PFSK-1 (cell line): ENCODE results near the gene LST1.

Source experiments
- FOXP2 ChIP-seq: optimal IDR thresholded peaks from 2 replicates; pipeline ENCODE3; 2011; ENCODE audit warnings: borderline replicate concordance, control low read depth, inconsistent platforms; ENCODE audit not compliant: insufficient read depth; ENCODE audit errors: extremely low read length, extremely low read depth
- POLR2AphosphoS5 ChIP-seq: IDR thresholded peaks from 2 replicates; pipeline ENCODE4 v1.6.1; 2012; ENCODE audit warnings: low read depth, mild to moderate bottlenecking, control low read depth, low read length, moderate library complexity
- SIN3A ChIP-seq: IDR thresholded peaks from 2 replicates; pipeline ENCODE4 v1.6.1; 2012; ENCODE audit warnings: mild to moderate bottlenecking, low read length, moderate library complexity, borderline replicate concordance; ENCODE audit not compliant: insufficient read depth
- TAF1 ChIP-seq: IDR thresholded peaks from 2 replicates; pipeline ENCODE4 v1.6.1; 2012; ENCODE audit warnings: low read length, control low read depth, borderline replicate concordance; ENCODE audit not compliant: insufficient read depth
- TF ChIP-seq, protein P1 (sequence below), 2 experiments: IDR thresholded peaks; 2 replicates each; pipeline versions ENCODE4 v1.6.1 to v1.8.0; 2011 to 2012; ENCODE audit warnings: low read depth in 2 of 2, low read length in 2 of 2, control low read depth in 1 of 2, inconsistent platforms in 1 of 2, mild to moderate bottlenecking in 1 of 2, moderate library complexity in 1 of 2; ENCODE audit not compliant: insufficient read depth in 1 of 2

The LST1 gene

DNA sequence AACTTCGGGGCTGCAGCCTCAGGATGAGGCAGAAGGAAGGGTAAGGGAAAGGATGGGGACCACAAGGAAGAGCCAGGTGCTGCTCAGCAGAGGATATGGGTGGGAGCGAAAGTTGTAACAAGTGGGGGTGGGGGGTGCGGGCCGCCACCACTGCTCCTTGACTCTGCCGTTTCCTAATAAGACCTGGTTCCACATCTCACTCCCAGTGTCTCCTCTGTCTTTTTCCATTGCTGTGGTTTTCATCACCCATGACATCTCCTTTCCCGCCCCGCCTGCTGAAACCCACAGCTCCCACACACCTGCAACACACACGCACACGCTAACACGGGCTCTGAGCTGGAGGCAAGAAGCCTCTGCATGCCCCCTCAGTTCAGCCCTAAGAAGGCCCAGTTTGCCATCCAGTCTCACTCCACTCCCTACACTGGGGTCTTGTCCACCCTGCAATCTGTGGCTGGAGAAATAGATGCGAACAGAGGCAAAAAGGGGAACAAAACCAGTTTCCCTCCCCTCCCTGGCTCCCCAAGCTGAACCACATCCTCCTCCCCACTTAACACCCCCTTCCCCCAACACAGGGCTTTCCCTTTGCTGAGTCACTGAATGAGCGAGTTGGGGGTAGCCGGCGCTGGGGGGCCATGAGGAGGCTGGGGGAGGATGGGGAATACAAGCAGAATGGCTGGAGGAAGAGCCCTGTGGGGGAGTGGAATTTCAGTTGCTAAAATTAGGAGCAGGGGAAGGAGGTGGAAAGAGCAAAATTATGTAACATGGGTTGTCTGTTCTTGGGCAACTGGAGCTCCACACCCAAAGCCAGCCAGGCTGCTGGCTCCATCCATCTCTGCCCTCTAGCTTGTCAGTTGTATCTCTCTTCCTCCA is 27.2 kb upstream of the LST1 start:
- no peak for TF ChIP-seq SIN3A
- TF ChIP-seq, protein P1, sequence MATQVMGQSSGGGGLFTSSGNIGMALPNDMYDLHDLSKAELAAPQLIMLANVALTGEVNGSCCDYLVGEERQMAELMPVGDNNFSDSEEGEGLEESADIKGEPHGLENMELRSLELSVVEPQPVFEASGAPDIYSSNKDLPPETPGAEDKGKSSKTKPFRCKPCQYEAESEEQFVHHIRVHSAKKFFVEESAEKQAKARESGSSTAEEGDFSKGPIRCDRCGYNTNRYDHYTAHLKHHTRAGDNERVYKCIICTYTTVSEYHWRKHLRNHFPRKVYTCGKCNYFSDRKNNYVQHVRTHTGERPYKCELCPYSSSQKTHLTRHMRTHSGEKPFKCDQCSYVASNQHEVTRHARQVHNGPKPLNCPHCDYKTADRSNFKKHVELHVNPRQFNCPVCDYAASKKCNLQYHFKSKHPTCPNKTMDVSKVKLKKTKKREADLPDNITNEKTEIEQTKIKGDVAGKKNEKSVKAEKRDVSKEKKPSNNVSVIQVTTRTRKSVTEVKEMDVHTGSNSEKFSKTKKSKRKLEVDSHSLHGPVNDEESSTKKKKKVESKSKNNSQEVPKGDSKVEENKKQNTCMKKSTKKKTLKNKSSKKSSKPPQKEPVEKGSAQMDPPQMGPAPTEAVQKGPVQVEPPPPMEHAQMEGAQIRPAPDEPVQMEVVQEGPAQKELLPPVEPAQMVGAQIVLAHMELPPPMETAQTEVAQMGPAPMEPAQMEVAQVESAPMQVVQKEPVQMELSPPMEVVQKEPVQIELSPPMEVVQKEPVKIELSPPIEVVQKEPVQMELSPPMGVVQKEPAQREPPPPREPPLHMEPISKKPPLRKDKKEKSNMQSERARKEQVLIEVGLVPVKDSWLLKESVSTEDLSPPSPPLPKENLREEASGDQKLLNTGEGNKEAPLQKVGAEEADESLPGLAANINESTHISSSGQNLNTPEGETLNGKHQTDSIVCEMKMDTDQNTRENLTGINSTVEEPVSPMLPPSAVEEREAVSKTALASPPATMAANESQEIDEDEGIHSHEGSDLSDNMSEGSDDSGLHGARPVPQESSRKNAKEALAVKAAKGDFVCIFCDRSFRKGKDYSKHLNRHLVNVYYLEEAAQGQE (IDR thresholded peaks at IDR 0.05; ENCODE audit: insufficient read depth in 1 of 2, low read depth in 2 of 2, low read length in 2 of 2), result no peak
- TF ChIP-seq POLR2AphosphoS5, result no peak
- no peak for TF ChIP-seq FOXP2
- TF ChIP-seq TAF1, result no peak

GRCh38 chr6:31559606-31559957 is 26.5 kb upstream of the LST1 start:
- no peak for TF ChIP-seq POLR2AphosphoS5
- TF ChIP-seq SIN3A, result no peak
- TF ChIP-seq FOXP2, result no peak
- no peak for TF ChIP-seq TAF1
- TF ChIP-seq, protein P1 (IDR thresholded peaks at IDR 0.05; ENCODE audit: insufficient read depth in 1 of 2, low read depth in 2 of 2, low read length in 2 of 2), result no peak

DNA sequence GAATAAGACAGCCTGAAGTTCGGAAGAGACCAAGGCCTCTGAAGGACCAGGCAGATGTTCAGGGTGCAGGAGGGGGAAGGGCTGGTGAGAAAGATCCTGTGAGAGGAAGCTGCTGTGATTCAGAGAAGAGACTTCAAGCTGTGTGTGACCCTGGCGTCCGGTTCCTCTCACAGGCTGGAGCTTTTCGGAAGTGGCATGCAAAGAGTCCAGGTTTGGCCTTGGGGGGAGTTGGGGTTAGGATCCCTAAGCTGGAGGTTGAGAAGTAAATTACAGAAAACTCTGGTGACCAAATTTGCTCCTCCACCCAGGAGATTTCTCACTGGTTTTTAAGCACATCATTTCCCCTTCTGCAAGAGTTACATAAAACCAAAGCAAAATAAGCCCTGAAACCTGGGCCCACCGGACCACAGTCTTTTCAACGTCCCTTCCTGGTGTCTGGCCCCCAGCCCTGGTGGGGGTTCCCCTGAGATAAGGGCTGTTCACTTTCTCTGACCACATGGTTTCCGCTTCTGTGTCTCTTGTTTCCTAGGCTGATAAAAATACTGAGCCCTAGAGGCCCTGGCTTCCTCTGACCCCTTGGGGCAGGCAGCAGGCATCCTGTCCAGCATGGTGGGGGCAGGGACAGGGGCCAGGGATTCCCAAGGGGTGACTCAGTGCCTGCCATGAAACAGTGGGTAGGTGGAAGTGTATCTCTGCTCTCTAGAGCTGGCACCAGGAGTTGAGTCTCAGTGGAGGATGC is 25.9 kb upstream of the LST1 start:
- TF ChIP-seq, protein P1 (IDR thresholded peaks at IDR 0.05; ENCODE audit: insufficient read depth in 1 of 2, low read depth in 2 of 2, low read length in 2 of 2), result no peak
- TF ChIP-seq SIN3A (no peak), POLR2AphosphoS5 (no peak), FOXP2 (no peak), TAF1 (no peak)

DNA sequence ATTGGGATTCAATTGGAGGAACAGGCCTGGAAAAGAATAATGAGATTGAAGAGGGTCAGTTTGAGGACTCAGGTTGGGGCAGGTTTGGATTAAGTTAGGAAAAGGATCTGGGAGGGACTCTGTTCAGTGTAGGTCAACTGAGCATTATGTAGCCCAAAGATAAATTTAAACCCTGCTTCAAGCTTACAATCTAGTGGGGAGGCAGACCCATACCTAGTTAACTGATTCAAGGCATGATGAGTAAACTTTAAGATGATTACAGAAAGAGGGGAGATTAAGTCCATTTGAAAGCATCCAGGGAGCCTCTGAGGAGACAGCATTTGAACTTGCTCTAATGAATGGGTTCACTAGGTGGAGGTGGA is 25.4 kb upstream of the LST1 start:
- TF ChIP-seq POLR2AphosphoS5, result no peak

DNA sequence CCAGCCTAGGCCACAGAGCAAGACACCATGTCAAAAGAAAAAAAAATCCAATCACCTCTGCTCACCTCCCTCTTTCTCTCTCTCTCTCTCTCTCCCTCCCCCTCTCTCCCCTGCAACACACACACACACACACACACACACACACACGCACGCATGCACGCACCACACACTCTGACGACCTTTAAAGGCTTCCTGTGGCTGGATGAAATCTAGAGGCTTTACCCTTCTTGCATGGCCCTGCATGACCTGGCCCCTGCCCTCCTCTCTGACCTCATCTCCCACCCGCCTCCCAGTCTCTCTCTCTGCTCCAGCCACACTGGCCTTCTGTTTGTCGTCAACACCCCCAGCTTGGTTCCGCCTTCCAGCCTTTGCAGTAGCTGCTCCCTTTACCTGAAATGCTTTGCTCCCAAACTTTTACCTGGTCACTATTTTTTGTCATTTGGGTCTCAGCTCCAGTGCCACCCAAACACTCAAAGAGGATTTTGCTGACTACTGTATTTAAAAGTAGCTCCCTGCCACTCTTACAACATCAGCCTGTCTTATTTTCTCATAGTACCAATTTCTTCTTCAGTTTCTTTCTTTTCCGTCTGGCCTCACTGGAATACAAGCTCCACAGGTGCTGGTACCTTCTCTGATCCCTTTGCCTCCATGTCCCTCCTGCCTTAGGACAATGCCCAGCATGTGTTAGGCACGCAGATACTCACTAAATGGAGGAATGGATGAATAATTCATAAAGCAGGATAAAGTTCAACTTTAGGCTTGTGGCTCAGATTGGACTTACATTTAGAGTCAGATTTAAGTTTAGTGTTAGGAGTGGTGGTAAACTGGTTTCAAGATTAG is 18.3 kb upstream of the LST1 start:
- TF ChIP-seq FOXP2 (no peak), POLR2AphosphoS5 (no peak)
- TF ChIP-seq, protein P1 (IDR thresholded peaks at IDR 0.05; ENCODE audit: insufficient read depth in 1 of 2, low read depth in 2 of 2, low read length in 2 of 2), result no peak
